NCI-H1417 (cell line): ENCODE data around the gene DOCK9.

ENCODE experiments used
- DNase-seq, 3 experiments: peaks; one replicate each; lab custom pipeline; 2025; lab: John Stamatoyannopoulos, UW

The DOCK9 gene

GRCh38 chr13:98851276-98851675 lies 126.6 kb downstream of the DOCK9 start:
- no peak for DNase-seq

GRCh38 chr13:98848746-98849145 lies 129.1 kb downstream of the DOCK9 start:
- no peak for DNase-seq

- DNase-seq, result no peak
Observed at GRCh38 chr13:98847780-98848179, 130.1 kb downstream of the DOCK9 start.

GRCh38 chr13:98846986-98847385 lies 130.9 kb downstream of the DOCK9 start:
- no peak for DNase-seq

- no peak for DNase-seq
Observed at GRCh38 chr13:98846521-98846920, 131.3 kb downstream of the DOCK9 start.

GRCh38 chr13:98845742-98846141 lies 132.1 kb downstream of the DOCK9 start:
- DNase-seq, result no peak

GRCh38 chr13:98844021-98844420 lies 133.8 kb downstream of the DOCK9 start:
- DNase-seq, result no peak

- DNase-seq, result no peak
Observed at GRCh38 chr13:98843482-98843877, 134.4 kb downstream of the DOCK9 start.

GRCh38 chr13:98842858-98843481 lies 134.9 kb downstream of the DOCK9 start:
- DNase-seq, result peak; percentile 73 to 94 (median 93)

- peak; percentile 76 to 98 (median 94) for DNase-seq
Observed at GRCh38 chr13:98842070-98842469, 135.8 kb downstream of the DOCK9 start.

GRCh38 chr13:98839856-98840769 lies 137.8 kb downstream of the DOCK9 start:
- DNase-seq, result peak; percentile 21 to 57 (median 39)

- DNase-seq, result peak in 1 of 3 experiments; percentile 86
Observed at GRCh38 chr13:98838776-98839175, 139.1 kb downstream of the DOCK9 start.

GRCh38 chr13:98837896-98838295 lies 140.0 kb downstream of the DOCK9 start:
- no peak for DNase-seq

- peak in 2 of 3 experiments; percentile 39 to 74 for DNase-seq
Observed at GRCh38 chr13:98835156-98835555, 142.7 kb downstream of the DOCK9 start.

- peak in 2 of 3 experiments; percentile 12 to 75 for DNase-seq
Observed at GRCh38 chr13:98834254-98834960, 143.5 kb downstream of the DOCK9 start.

GRCh38 chr13:98831236-98831635 lies 146.6 kb downstream of the DOCK9 start:
- DNase-seq, result no peak

- no peak for DNase-seq
Observed at GRCh38 chr13:98829541-98829940, 148.3 kb downstream of the DOCK9 start.

- DNase-seq, result no peak
Observed at GRCh38 chr13:98828614-98829013, 149.2 kb downstream of the DOCK9 start.

GRCh38 chr13:98827449-98827848 lies 150.4 kb downstream of the DOCK9 start:
- no peak for DNase-seq

GRCh38 chr13:98826146-98826545 lies 151.7 kb downstream of the DOCK9 start:
- peak in 1 of 3 experiments; percentile 63 for DNase-seq

GRCh38 chr13:98825659-98826058 lies 152.2 kb downstream of the DOCK9 start:
- no peak for DNase-seq

- DNase-seq, result no peak
Observed at GRCh38 chr13:98824376-98825160, 153.3 kb downstream of the DOCK9 start.
